Measurements from ENCODE around the gene FBXW7. TPM values are rescaled to one million over a fixed set of nuclear protein-coding genes. Genes with fewer than 3 reads are reported as not detected.

The FBXW7 gene
- 42.2 and 49.1 TPM in 2 replicates for total RNA-seq

DNA sequence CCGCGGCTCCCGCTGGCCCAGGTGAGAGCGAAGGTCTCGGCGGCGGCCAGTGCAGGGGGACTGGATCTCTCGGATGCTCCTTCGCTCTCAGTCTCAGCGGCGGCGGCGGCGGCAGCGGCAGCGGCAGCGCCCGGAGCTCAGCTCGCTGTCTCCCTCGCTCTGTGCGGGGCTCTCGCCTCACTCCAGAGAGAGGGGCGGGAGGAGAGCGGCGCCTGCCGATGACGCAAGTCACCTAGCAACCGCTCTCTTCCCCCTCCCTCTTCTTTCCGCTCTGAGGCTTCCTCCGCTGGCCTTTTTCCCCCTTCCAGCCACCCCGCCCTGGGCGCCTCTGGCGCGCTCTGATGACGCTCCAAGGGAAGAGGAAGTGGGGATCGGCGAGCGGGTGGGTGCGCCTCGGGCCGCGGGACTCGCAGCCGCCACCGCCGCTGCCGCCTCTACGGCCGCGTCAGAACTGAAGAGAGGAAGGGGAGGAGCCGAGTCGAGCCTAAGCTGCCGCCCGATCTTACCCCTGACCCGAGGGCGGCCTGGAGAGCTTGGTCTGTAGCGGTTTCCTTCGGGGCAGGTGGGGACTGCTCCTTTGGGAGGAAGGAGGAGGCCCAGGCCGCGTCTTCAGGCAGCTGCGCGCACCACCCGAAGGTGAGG lies at the start of gene FBXW7:
FBXW7 (minus strand) TSS at position 190 of the 642 bp plus-strand sequence. CDS start 124,289 bp downstream, outside the sequence.
- Mint-ChIP-seq H3K4me3 (peak within 1 kb of the TSS; percentile 97), H3K36me3 (ENCODE audit: low read depth) (peaks cover 36% of the 10 kb centered on the region), H3K4me1 (peaks cover 43% of the 10 kb centered on the region), H3K9me3 (no peaks in the 10 kb centered on the region), H3K27me3 (no peaks in the 10 kb centered on the region), H3K27ac (peak within 1 kb of the TSS; percentile 100)
- intact Hi-C loops (cut with micrococcal nuclease): loop anchor here (1.0 to 10.0 kb wide), 10 partner anchors 18 to 1437 kb away; partner anchors contain the start of genes ARFIP1, GATB, RPS3A and TIGD4
- peak; percentile 100 for DNase-seq

DNA sequence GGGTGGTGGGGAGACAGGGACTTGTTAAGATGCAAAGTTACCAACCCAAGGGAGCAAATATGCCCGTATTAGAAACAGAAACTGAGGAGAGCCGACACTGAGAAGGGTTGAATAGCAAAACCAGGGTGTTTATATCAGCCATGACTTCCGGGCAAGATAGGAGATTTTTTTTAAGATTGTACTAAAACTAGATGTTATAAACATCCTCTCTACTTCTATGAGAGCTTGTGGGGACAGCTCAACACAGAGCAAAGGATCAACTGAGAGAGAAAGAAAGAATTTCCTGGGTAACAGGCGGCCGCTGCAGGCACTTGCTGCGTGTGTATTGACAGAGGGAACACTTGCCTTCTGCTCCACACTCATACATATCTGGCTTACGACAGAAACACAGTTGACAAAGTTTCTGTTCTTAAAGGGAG lies 49.1 kb upstream of the FBXW7 start:
- Mint-ChIP-seq H3K36me3 (ENCODE audit: low read depth) (peaks cover 2% of the 10 kb centered on the region), H3K9me3 (peaks cover 7% of the 10 kb centered on the region), H3K4me3 (peak overlapping the region; percentile 64), H3K27me3 (peaks cover 17% of the 10 kb centered on the region), H3K27ac (peak overlapping the region; percentile 81), H3K4me1 (peaks cover 7% of the 10 kb centered on the region)
- intact Hi-C loops (cut with micrococcal nuclease): no loop called here
- DNase-seq: no peak

- peaks cover 4% of the 10 kb centered on the region for H3K9me3 Mint-ChIP-seq
- no peak overlapping the region for H3K4me3 Mint-ChIP-seq
- peaks cover 17% of the 10 kb centered on the region for H3K27me3 Mint-ChIP-seq
- H3K36me3 Mint-ChIP-seq (ENCODE audit: low read depth): peaks cover 2% of the 10 kb centered on the region
- no peak overlapping the region for H3K27ac Mint-ChIP-seq
- intact Hi-C loops (cut with micrococcal nuclease): no loop called here
- no peak for DNase-seq
- peaks cover 7% of the 10 kb centered on the region for H3K4me1 Mint-ChIP-seq
Observed at GRCh38 chr4:152581536-152582160, 45.8 kb upstream of the FBXW7 start.

GRCh38 chr4:152579916-152580315 lies 44.0 kb upstream of the FBXW7 start:
- H3K36me3 Mint-ChIP-seq (ENCODE audit: low read depth): peaks cover 2% of the 10 kb centered on the region
- H3K4me1 Mint-ChIP-seq: peaks cover 3% of the 10 kb centered on the region
- H3K9me3 Mint-ChIP-seq: no peaks in the 10 kb centered on the region
- H3K27ac Mint-ChIP-seq: no peak overlapping the region
- DNase-seq: no peak
- intact Hi-C loops (cut with micrococcal nuclease): no loop called here
- H3K27me3 Mint-ChIP-seq: peaks cover 24% of the 10 kb centered on the region
- no peak overlapping the region for H3K4me3 Mint-ChIP-seq

DNA sequence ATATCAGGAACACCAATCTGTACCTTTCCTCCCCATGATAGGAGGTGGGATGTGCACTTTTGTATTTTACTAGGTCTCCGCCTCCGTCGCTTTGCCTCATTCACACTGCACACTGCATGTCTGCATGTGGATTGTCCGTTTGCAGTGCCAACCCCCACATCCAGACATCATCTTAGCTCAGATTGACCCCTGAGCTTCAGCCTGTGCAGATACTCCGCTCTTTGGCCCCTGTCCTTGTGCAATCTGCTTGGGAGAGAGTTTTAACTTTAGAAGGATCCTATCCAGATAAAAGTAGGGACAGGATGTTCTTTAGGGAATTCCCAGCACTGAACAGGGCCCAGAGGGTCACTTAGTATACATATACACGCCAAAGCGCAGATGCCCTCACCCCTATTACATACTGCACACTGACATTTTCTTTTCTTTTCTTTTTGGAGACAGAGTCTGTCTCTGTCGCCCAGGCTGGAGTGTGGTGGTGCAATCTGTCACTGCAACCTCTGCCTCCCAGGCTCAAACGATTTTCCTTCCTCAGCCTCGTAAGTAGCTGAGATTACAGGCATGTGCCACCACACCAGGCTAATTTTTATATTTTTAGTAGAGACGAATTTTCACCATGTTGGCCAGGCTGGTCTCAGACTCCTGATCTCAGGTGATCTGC lies 43.3 kb upstream of the FBXW7 start:
- no peak overlapping the region for H3K27ac Mint-ChIP-seq
- no peak for DNase-seq

DNA sequence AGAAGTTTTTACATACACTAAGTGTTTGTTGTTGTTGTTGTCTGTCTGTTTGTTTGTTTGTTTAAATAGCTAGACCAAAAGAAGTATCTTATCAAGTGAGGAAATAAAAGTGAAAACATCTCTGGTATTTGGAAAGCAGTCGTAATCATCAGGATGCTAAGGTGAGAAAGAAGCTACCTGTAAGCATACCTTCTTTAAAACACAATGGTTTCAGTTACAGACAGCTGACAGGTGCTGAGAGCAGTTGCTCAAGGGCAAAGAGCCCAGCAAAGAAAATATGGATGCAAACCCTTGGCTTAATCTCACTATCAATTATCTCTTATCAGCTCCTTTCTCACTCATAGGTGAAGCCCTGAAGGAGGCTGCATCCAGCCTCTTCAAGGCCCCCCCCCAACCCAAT lies 42.8 kb upstream of the FBXW7 start:
- H3K27me3 Mint-ChIP-seq: peaks cover 34% of the 10 kb centered on the region
- DNase-seq: no peak
- intact Hi-C loops (cut with micrococcal nuclease): no loop called here
- H3K36me3 Mint-ChIP-seq (ENCODE audit: low read depth): peaks cover 2% of the 10 kb centered on the region
- no peaks in the 10 kb centered on the region for H3K4me1 Mint-ChIP-seq
- no peak overlapping the region for H3K27ac Mint-ChIP-seq
- H3K9me3 Mint-ChIP-seq: no peaks in the 10 kb centered on the region
- H3K4me3 Mint-ChIP-seq: no peak overlapping the region

More for the DNA sequence above, 43.3 kb upstream of the FBXW7 start:
- peaks cover 2% of the 10 kb centered on the region for H3K36me3 Mint-ChIP-seq (ENCODE audit: low read depth)
- H3K27me3 Mint-ChIP-seq: peaks cover 29% of the 10 kb centered on the region
- H3K4me3 Mint-ChIP-seq: no peak overlapping the region
- no peaks in the 10 kb centered on the region for H3K4me1 Mint-ChIP-seq
- H3K9me3 Mint-ChIP-seq: no peaks in the 10 kb centered on the region
- intact Hi-C loops (cut with micrococcal nuclease): no loop called here

DNA sequence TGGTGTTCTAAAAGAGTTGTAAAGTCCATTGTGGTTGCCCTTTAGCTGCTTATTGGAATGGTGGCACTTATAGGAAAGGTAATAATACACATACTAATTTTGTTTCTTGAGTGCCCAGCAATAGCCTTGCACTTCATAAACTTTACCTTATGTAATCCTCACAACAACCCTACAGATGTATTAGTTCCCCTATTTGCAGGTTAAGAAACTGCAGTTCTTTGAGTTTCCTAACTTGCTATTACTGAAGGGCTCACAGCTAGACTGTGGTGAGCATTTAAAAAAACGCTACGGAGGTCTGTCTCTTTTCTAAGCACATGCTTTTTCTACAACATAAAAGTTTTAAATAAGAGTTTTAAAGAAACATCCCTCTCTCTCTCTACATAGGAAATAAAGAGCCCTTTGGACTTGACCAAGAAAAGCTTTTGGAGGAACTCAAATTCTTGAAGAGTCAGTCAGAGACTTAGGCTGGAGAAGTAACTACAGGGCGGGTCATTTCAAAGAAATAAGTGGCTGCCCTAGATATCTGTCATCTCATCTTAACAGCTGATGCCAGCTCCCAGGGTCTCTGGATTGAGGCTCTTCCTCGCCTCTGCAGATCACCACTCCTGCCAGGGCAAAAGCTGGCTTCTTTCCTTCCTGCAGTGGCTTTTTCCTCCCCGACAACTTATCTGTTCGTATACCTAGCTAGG lies 42.0 kb upstream of the FBXW7 start:
- H3K27me3 Mint-ChIP-seq: peaks cover 34% of the 10 kb centered on the region
- H3K9me3 Mint-ChIP-seq: peaks cover 6% of the 10 kb centered on the region
- no peaks in the 10 kb centered on the region for H3K4me1 Mint-ChIP-seq
- intact Hi-C loops (cut with micrococcal nuclease): no loop called here
- no peaks in the 10 kb centered on the region for H3K36me3 Mint-ChIP-seq (ENCODE audit: low read depth)
- no peak overlapping the region for H3K27ac Mint-ChIP-seq
- H3K4me3 Mint-ChIP-seq: no peak overlapping the region
- DNase-seq: no peak

- Mint-ChIP-seq H3K27ac (no peak overlapping the region), H3K4me3 (no peak overlapping the region), H3K4me1 (no peaks in the 10 kb centered on the region), H3K9me3 (peaks cover 12% of the 10 kb centered on the region), H3K27me3 (peaks cover 36% of the 10 kb centered on the region), H3K36me3 (ENCODE audit: low read depth) (no peaks in the 10 kb centered on the region)
- intact Hi-C loops (cut with micrococcal nuclease): no loop called here
- DNase-seq: no peak
Observed at GRCh38 chr4:152575533-152575932, 39.6 kb upstream of the FBXW7 start.

GRCh38 chr4:152573861-152574260 lies 38.0 kb upstream of the FBXW7 start:
- Mint-ChIP-seq H3K27me3 (peaks cover 38% of the 10 kb centered on the region), H3K27ac (no peak overlapping the region), H3K9me3 (peaks cover 17% of the 10 kb centered on the region), H3K4me3 (no peak overlapping the region), H3K4me1 (no peaks in the 10 kb centered on the region), H3K36me3 (ENCODE audit: low read depth) (no peaks in the 10 kb centered on the region)
- no peak for DNase-seq
- intact Hi-C loops (cut with micrococcal nuclease): no loop called here

- Mint-ChIP-seq H3K36me3 (ENCODE audit: low read depth) (no peaks in the 10 kb centered on the region), H3K4me1 (no peaks in the 10 kb centered on the region), H3K4me3 (no peak overlapping the region), H3K27ac (no peak overlapping the region), H3K9me3 (peaks cover 17% of the 10 kb centered on the region), H3K27me3 (peaks cover 34% of the 10 kb centered on the region)
- intact Hi-C loops (cut with micrococcal nuclease): no loop called here
- DNase-seq: no peak
Observed at GRCh38 chr4:152572417-152573086, 36.7 kb upstream of the FBXW7 start.

DNA sequence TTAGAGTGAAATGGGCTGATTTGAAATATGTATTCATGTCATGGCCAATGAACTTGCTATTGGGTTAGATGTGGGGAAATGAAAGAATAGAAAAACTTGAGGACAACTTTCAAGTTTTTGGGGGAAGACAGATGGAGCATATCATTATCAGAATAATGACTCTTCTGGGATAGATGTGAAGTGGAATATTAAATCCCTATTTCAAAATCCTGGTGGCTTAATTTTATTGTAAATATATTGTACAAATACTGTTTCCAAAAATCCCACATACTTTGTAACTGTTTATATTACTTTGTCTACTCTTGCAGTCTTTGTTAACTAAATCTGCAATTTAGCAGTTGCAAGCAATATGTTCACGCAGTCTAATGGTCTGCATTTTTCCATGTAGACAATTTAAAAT lies 35.9 kb upstream of the FBXW7 start:
- Mint-ChIP-seq H3K27ac (no peak overlapping the region), H3K27me3 (peaks cover 34% of the 10 kb centered on the region), H3K4me3 (no peak overlapping the region), H3K9me3 (peaks cover 17% of the 10 kb centered on the region), H3K4me1 (no peaks in the 10 kb centered on the region), H3K36me3 (ENCODE audit: low read depth) (no peaks in the 10 kb centered on the region)
- intact Hi-C loops (cut with micrococcal nuclease): no loop called here
- DNase-seq: no peak

GRCh38 chr4:152571296-152571695 lies 35.4 kb upstream of the FBXW7 start:
- peaks cover 17% of the 10 kb centered on the region for H3K9me3 Mint-ChIP-seq
- no peaks in the 10 kb centered on the region for H3K36me3 Mint-ChIP-seq (ENCODE audit: low read depth)
- peaks cover 34% of the 10 kb centered on the region for H3K27me3 Mint-ChIP-seq
- H3K27ac Mint-ChIP-seq: no peak overlapping the region
- H3K4me1 Mint-ChIP-seq: no peaks in the 10 kb centered on the region
- DNase-seq: no peak
- no peak overlapping the region for H3K4me3 Mint-ChIP-seq
- intact Hi-C loops (cut with micrococcal nuclease): no loop called here

DNA sequence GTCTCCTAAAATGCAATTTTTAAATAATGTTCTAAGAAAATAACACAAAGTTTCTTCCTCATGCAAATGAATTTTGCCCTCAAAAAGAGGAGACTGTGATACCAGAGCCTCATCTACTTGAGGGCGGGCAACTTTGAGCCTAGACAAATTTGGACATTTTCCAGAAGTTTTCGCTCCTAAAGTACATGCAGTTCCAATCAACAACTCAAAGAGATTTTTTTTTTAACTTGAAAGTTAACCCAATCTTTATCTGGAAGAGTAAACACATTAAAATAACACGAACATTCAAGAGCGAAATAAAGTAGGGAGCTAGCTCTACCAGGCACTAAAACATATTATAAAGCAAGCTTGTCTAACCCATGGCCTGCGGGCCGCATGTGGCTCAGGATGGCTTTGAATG lies 29.4 kb upstream of the FBXW7 start:
- Mint-ChIP-seq H3K27me3 (peaks cover under 1% of the 10 kb centered on the region), H3K4me1 (peaks cover 4% of the 10 kb centered on the region), H3K9me3 (peaks cover 3% of the 10 kb centered on the region), H3K4me3 (no peak overlapping the region), H3K36me3 (ENCODE audit: low read depth) (no peaks in the 10 kb centered on the region), H3K27ac (no peak overlapping the region)
- DNase-seq: no peak
- intact Hi-C loops (cut with micrococcal nuclease): no loop called here
